Measurements from ENCODE around the gene EHD4.

Gene EHD4

DNA sequence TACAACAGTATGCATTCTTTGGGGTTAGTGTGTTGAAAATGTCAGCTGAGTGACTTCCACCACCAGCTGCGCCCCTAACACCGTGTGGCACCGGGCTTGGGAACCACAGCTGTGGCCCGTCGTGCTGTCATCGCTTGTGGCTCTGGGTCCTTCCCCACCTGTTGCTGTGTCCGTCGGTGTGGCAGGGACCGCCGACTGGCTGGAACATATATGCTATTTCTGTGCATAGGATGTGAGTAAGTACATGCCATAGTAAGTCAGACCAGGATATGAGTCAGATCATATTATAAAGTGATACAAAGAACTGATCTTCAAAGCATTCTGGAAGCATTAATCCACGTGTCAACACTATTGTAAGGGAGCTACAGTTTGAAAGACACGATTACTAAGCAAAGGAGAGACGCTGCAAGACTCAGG lies 31.9 kb downstream of the EHD4 start:
- no peak for DNase-seq (ENCODE audit: low read depth)
- TF ChIP-seq, protein P1, sequence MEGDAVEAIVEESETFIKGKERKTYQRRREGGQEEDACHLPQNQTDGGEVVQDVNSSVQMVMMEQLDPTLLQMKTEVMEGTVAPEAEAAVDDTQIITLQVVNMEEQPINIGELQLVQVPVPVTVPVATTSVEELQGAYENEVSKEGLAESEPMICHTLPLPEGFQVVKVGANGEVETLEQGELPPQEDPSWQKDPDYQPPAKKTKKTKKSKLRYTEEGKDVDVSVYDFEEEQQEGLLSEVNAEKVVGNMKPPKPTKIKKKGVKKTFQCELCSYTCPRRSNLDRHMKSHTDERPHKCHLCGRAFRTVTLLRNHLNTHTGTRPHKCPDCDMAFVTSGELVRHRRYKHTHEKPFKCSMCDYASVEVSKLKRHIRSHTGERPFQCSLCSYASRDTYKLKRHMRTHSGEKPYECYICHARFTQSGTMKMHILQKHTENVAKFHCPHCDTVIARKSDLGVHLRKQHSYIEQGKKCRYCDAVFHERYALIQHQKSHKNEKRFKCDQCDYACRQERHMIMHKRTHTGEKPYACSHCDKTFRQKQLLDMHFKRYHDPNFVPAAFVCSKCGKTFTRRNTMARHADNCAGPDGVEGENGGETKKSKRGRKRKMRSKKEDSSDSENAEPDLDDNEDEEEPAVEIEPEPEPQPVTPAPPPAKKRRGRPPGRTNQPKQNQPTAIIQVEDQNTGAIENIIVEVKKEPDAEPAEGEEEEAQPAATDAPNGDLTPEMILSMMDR (IDR thresholded peaks at IDR 0.05; ENCODE audit: low read depth, low read length, missing control alignments): no peak
- in situ Hi-C loops (cut with HindIII; ENCODE audit: low sequenced_read_pairs): no loop called here
- H3K4me3 ChIP-seq (ENCODE audit: low read depth, low read length): no peak overlapping the region

DNA sequence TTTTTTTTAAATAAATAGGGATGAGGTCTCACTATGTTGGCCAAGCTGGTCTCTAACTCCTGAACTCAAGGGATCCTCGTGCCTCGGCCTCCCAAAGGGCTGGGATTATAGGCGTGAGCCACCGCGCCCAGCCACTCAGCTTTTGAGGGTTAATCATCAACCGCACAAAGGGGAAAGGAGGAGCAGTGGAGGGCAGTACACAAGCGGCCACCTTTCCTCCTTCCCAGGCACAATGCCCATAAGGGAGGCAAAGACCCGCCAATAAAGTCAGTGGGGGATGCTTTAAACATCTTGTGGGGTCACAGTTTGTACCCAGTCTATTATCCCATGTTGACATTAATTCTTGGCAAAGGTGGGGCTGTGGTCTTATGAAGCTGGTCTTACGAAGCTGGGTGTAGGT lies 32.4 kb downstream of the EHD4 start:
- in situ Hi-C loops (cut with HindIII; ENCODE audit: low sequenced_read_pairs): no loop called here
- TF ChIP-seq, protein P1 (IDR thresholded peaks at IDR 0.05; ENCODE audit: low read depth, low read length, missing control alignments): no peak
- no peak for DNase-seq (ENCODE audit: low read depth)
- no peak overlapping the region for H3K4me3 ChIP-seq (ENCODE audit: low read depth, low read length)

DNA sequence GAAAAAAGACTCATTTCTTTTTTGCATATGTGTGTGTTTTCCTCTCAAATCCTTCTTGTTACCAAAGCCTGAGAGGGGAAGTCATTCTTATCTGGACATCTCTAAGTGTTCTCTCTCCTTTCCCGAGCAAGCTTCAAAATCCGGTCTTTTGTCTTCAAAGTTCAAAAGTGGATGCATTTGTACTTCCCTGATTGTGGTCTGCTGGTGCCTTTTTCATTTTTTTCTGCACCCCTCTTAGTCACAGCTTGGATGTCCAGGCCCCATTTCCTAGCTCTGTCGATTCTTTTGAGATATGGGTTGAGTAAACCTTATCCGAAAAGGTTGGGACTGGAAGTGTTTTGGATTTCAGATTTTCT lies 34.8 kb downstream of the EHD4 start:
- no peak overlapping the region for H3K4me3 ChIP-seq (ENCODE audit: low read depth, low read length)
- DNase-seq (ENCODE audit: low read depth): no peak
- TF ChIP-seq, protein P1 (IDR thresholded peaks at IDR 0.05; ENCODE audit: low read depth, low read length, missing control alignments): no peak
- in situ Hi-C loops (cut with HindIII; ENCODE audit: low sequenced_read_pairs): no loop called here

DNA sequence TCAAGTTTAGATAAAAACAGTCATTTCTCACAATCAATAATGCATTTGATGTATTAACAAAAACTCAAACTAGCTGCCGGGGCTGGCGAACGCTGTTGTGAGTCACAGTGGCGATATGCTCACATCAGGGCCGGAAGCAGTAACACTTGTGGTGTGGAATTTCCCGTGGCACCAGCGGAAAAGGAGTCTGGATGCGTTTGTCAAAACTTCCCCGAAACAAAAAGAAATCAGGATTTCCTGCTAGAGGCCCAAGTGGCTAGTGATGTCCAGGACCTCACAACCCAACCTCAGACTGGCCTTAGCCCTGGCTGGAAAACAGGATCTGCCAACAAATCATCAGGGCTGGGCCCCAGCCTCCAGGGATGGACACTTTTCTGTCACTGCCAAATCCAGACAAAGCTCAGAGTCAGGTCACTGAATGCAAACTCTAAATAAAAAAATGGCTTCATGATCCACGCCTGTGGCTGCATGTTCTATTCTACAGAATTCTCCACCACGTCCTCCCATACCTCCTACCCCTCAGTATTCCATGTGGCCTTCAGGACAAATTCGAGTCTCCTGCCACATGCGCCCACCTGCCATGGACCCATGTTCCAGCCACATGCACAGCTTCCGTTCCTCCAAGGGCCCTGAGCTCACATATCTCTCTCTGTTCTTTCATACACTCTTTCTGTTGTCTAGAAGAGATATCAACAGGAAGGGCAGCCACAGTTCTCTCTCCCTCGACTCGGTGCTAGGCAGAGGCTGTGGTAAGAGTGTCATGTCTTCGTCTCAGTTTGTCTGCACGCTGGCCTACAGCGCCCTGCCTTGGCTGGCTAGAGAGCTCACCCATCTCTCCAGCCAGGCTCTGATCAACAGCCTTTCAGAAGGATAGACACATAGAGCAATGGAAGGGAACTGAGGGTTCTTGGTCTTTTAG lies 35.4 kb downstream of the EHD4 start:
- no peak for DNase-seq (ENCODE audit: low read depth)
- no peak overlapping the region for H3K4me3 ChIP-seq (ENCODE audit: low read depth, low read length)
- in situ Hi-C loops (cut with HindIII; ENCODE audit: low sequenced_read_pairs): no loop called here
- TF ChIP-seq, protein P1 (IDR thresholded peaks at IDR 0.05; ENCODE audit: low read depth, low read length, missing control alignments): no peak

DNA sequence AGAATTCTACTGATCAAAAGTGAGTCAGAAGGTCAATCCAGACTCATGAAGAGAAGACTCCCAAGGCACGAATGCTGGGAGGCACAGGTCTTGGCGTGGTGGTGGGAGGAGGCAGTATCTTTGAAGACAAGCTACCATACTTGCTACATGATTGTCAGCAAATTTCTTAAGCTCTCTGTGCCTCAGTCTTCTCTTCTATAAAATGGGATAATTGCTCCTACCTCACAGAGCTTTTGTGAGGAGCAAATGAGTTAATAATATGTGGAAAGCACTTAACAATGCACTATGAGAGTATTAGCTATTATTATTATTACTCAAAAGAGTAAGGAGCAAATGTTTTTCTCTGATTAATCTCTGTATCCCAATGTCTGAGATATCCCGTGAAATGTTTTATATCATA lies 36.2 kb downstream of the EHD4 start:
- DNase-seq (ENCODE audit: low read depth): no peak
- TF ChIP-seq, protein P1 (IDR thresholded peaks at IDR 0.05; ENCODE audit: low read depth, low read length, missing control alignments): no peak
- in situ Hi-C loops (cut with HindIII; ENCODE audit: low sequenced_read_pairs): no loop called here
- no peak overlapping the region for H3K4me3 ChIP-seq (ENCODE audit: low read depth, low read length)

DNA sequence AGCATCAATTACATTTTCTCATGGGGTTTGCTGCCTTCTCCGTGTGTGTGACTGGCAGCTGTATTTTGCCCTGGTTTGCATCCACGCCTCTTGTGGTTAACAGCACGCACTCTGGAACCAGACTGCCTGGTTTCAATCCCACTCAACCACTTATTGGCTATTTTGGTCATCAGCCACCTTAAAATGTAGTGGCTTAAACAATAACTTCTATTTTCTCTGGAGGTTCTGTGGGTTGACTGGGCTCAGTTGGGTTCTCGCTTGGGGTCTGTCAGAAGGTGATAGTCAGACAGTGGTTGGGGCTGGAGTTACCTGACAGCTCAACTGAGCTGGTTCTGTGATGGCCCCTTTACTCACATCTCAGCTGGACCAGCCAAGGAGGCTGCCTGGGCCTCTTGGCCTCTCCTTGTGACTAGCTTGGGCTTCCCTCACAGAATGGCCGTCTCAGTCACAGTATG lies 36.8 kb downstream of the EHD4 start:
- no peak for DNase-seq (ENCODE audit: low read depth)
- in situ Hi-C loops (cut with HindIII; ENCODE audit: low sequenced_read_pairs): no loop called here

More for the DNA sequence above, 36.8 kb downstream of the EHD4 start:
- H3K4me3 ChIP-seq (ENCODE audit: low read depth, low read length): no peak overlapping the region
- TF ChIP-seq, protein P1 (IDR thresholded peaks at IDR 0.05; ENCODE audit: low read depth, low read length, missing control alignments): no peak

Measured in astrocyte of the cerebellum (primary cell).